ENCODE data around the gene SETD7.

DNA sequence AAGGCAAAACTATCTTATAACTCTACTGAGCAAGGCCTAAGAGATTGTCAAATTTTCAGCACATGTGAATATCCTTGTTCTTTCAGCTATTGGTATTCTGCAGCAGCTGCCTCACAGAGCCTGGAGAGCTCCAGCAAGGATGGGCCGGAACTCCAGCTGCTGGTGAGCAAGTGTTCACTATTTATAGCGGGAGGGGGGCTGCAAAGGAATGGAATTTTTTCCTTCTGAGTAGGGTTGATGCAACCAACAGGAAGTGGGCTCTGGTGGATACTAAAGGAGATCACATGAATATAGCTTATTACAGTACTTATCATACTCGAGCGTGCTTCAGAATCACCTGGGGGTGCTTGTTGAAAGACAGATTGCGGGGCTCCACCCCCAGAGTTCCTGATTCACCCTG lies 20.2 kb upstream of the SETD7 start:
- TF ChIP-seq, protein P1, sequence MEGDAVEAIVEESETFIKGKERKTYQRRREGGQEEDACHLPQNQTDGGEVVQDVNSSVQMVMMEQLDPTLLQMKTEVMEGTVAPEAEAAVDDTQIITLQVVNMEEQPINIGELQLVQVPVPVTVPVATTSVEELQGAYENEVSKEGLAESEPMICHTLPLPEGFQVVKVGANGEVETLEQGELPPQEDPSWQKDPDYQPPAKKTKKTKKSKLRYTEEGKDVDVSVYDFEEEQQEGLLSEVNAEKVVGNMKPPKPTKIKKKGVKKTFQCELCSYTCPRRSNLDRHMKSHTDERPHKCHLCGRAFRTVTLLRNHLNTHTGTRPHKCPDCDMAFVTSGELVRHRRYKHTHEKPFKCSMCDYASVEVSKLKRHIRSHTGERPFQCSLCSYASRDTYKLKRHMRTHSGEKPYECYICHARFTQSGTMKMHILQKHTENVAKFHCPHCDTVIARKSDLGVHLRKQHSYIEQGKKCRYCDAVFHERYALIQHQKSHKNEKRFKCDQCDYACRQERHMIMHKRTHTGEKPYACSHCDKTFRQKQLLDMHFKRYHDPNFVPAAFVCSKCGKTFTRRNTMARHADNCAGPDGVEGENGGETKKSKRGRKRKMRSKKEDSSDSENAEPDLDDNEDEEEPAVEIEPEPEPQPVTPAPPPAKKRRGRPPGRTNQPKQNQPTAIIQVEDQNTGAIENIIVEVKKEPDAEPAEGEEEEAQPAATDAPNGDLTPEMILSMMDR (IDR thresholded peaks at IDR 0.05): no peak
- no peak for TF ChIP-seq EZH2 (IDR thresholded peaks at IDR 0.05; ENCODE audit: borderline replicate concordance, insufficient read depth, low read depth, low read length, poor library complexity, severe bottlenecking)

Measured in B cell (primary cell).